GM19328 (cell line): Measurements from ENCODE around the gene TMEM54.

Experiments used
- ATAC-seq: cut with Tn5 transposase; IDR thresholded peaks from one replicate; pipeline ENCODE4 v1.9.1; 2021; ENCODE audit warnings: mild to moderate bottlenecking, moderate library complexity; ENCODE audit not compliant: unreplicated experiment

Gene TMEM54

GRCh38 chr1:32865639-32866405 lies 35.4 kb downstream of the TMEM54 start:
- ATAC-seq, result no peak

GRCh38 chr1:32864375-32865019 lies 36.7 kb downstream of the TMEM54 start:
- ATAC-seq, result no peak

- ATAC-seq, result no peak
These were observed 37.3 kb downstream of the TMEM54 start for GRCh38 chr1:32863881-32864245.

- ATAC-seq, result no peak
These were observed 37.8 kb downstream of the TMEM54 start for GRCh38 chr1:32863218-32863880.

- ATAC-seq, result no peak
These were observed 39.1 kb downstream of the TMEM54 start for GRCh38 chr1:32861904-32862695.

GRCh38 chr1:32860566-32860965 lies 40.6 kb downstream of the TMEM54 start:
- ATAC-seq, result no peak

DNA sequence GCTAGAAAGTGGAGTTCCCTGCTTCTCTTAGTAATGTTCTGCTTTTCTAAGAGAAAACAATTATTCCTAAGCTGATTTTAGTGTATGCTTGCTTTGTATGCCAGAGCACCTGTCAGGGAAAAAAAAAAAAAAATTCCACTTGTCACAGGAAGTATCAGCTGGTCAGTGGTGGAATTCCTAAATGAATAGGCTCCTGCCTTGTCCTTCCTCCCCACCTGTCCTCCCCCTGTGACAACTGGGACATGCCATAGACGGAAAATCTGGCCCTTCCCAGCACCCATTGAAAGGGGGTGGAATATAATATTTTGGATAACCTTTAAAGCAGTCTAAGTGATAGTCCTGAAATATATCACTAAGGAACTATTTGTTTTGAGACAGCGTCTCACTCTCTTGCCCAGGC lies 41.3 kb downstream of the TMEM54 start:
- no peak for ATAC-seq

GRCh38 chr1:32858791-32859190 lies 42.4 kb downstream of the TMEM54 start:
- ATAC-seq, result no peak

GRCh38 chr1:32858136-32858535 lies 43.1 kb downstream of the TMEM54 start:
- ATAC-seq, result no peak

DNA sequence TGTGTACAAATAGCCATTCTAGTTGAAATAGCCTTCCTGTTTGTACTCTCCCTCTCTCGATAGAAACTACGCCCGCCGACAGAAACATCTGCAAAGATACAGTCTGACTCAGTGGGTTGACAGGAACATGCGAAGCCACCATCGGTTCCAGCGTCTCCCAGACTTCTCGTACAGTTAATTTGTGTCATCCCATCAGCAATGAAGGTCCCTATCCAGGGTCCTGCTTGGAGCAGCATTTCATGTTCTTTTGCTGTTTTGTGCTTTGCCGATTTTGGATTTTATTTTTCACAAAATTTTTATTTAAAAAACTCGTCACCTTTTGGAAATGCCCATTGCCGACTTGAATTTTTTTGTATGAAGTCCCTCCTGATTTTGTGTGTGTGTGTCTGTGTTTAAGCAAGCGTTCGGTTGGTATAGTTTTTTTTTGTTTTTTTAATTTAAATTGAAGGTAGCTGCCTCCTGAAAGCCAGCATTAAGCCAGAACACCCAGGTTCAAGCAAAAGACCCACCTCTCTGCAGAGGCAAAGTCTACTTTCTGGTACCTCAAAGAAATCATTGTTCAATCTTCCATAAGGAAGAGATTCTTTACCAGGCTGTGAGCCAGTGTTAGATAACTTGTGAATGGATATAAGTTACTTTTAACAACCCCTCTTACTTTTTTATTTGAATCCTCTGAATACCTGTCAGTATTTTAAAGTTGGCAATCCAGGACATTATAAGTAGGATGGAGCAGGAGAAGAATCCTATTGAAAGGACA lies 45.1 kb downstream of the TMEM54 start:
- ATAC-seq, result no peak

GRCh38 chr1:32848354-32849063 lies 52.7 kb downstream of the TMEM54 start:
- no peak for ATAC-seq
